Astrocyte of the cerebellum (primary cell): ENCODE results near the gene ARHGEF7.

Experiments used
- DNase-seq: peaks from one replicate; pipeline ENCODE4 v3.0.0-alpha.2; 2011; ENCODE audit warnings: low read depth
- H3K4me3 ChIP-seq: 2 replicates; pipeline ENCODE4 v1.5.1; 2011; ENCODE audit warnings: mild to moderate bottlenecking, low read depth, low read length, moderate library complexity
- CTCF ChIP-seq: IDR thresholded peaks from 2 replicates; pipeline ENCODE4 v1.5.1; 2012; ENCODE audit warnings: low read length, low read depth, moderate library complexity, mild to moderate bottlenecking; ENCODE audit errors: missing control alignments
- in situ Hi-C: cut with HindIII; loops from 2 replicates; pipeline ENCODE4 v1.10.0; 2017; ENCODE audit warnings: low sequenced_read_pairs

ARHGEF7 gene

GRCh38 chr13:111353508-111353907 is 238.4 kb downstream of the ARHGEF7 start:
- no peak for DNase-seq
- H3K4me3 ChIP-seq, result no peak overlapping the region
- in situ Hi-C loops, result no loop called here
- no peak for TF ChIP-seq CTCF

GRCh38 chr13:111354789-111355188 is 239.7 kb downstream of the ARHGEF7 start:
- TF ChIP-seq CTCF, result no peak
- in situ Hi-C loops, result no loop called here
- DNase-seq, result no peak
- no peak overlapping the region for H3K4me3 ChIP-seq
